ENCODE data around the gene VAC14.

The VAC14 gene

GRCh38 chr16:70750893-70751467, 50.0 kb downstream of the VAC14 start:
- TF ChIP-seq ARNT (IDR thresholded peaks at IDR 0.05) (no peak), TARDBP (IDR thresholded peaks at IDR 0.05) (no peak), PKNOX1 (IDR thresholded peaks at IDR 0.05) (no peak), ZNF384 (IDR thresholded peaks at IDR 0.05) (no peak)
- no peak for DNase-seq (ENCODE audit: extremely low spot score)
- ChIA-PET CTCF (interaction anchor here (1.2 kb wide), 1 partner anchor 20 kb away, joined by 3 read pairs; no protein-coding TSS in a partner anchor), POLR2A (interaction anchor here (1.3 kb wide), 1 partner anchor 50 kb away, joined by 3 read pairs; the partner anchor contains the start of gene VAC14)

- TF ChIP-seq FOXM1 (IDR thresholded peaks at IDR 0.05; ENCODE audit: borderline replicate concordance) (no peak), SUZ12 (IDR thresholded peaks at IDR 0.05) (no peak), LEF1 (IDR thresholded peaks at IDR 0.05; ENCODE audit: borderline replicate concordance) (no peak), FOXK2 (IDR thresholded peaks at IDR 0.05) (no peak), FOXA1 (IDR thresholded peaks at IDR 0.05) (no peak), SP1 (IDR thresholded peaks at IDR 0.05) (no peak), ARNT (IDR thresholded peaks at IDR 0.05) (no peak), PKNOX1 (IDR thresholded peaks at IDR 0.05) (no peak), L3MBTL2 (conservative IDR thresholded peaks at IDR 0.05) (no peak), TARDBP (IDR thresholded peaks at IDR 0.05) (no peak), HDGF (IDR thresholded peaks at IDR 0.05; ENCODE audit: borderline replicate concordance) (no peak), ZNF384 (IDR thresholded peaks at IDR 0.05) (no peak), ELF4 (IDR thresholded peaks at IDR 0.05) (no peak), NFRKB (IDR thresholded peaks at IDR 0.05) (no peak), CTBP1 (IDR thresholded peaks at IDR 0.05; ENCODE audit: borderline replicate concordance) (no peak), BHLHE40 (IDR thresholded peaks at IDR 0.05; ENCODE audit: borderline replicate concordance) (no peak)
- ChIA-PET POLR2A (interaction anchor here (0.9 to 1.3 kb wide), 2 partner anchors 51 to 52 kb away, joined by 3 read pairs; partner anchors contain the start of gene VAC14), CTCF (interaction anchor here (1.2 kb wide), 1 partner anchor 22 kb away, joined by 3 read pairs; no protein-coding TSS in a partner anchor)
- no peak for DNase-seq (ENCODE audit: extremely low spot score)
These were observed 51.0 kb downstream of the VAC14 start for GRCh38 chr16:70749681-70750601.

- CTCF ChIA-PET, result no interaction called here
- POLR2A ChIA-PET, result interaction anchor here (0.9 kb wide), 1 partner anchor 52 kb away, joined by 3 read pairs; no protein-coding TSS in a partner anchor
- TF ChIP-seq L3MBTL2 (conservative IDR thresholded peaks at IDR 0.05) (no peak), FOXM1 (IDR thresholded peaks at IDR 0.05; ENCODE audit: borderline replicate concordance) (no peak), SP1 (IDR thresholded peaks at IDR 0.05) (no peak), ARNT (IDR thresholded peaks at IDR 0.05) (no peak), SUZ12 (IDR thresholded peaks at IDR 0.05) (no peak), ZNF384 (IDR thresholded peaks at IDR 0.05) (no peak), BHLHE40 (IDR thresholded peaks at IDR 0.05; ENCODE audit: borderline replicate concordance) (no peak), LEF1 (IDR thresholded peaks at IDR 0.05; ENCODE audit: borderline replicate concordance) (no peak), ELF4 (IDR thresholded peaks at IDR 0.05) (no peak), FOXA1 (IDR thresholded peaks at IDR 0.05) (no peak)
- no peak for DNase-seq (ENCODE audit: extremely low spot score)
These were observed 51.8 kb downstream of the VAC14 start for GRCh38 chr16:70749006-70749678.

GRCh38 chr16:70747703-70748631, 53.0 kb downstream of the VAC14 start:
- ChIA-PET CTCF (no interaction called here), POLR2A (no interaction called here)
- TF ChIP-seq ELF4 (IDR thresholded peaks at IDR 0.05), result no peak
- no peak for DNase-seq (ENCODE audit: extremely low spot score)

- no peak for TF ChIP-seq FOXA1 (IDR thresholded peaks at IDR 0.05)
- TF ChIP-seq SUZ12 (IDR thresholded peaks at IDR 0.05), result no peak
- TF ChIP-seq SP1 (IDR thresholded peaks at IDR 0.05), result no peak
- TF ChIP-seq LEF1 (IDR thresholded peaks at IDR 0.05; ENCODE audit: borderline replicate concordance), result no peak
- TF ChIP-seq ELF4 (IDR thresholded peaks at IDR 0.05), result no peak
- no peak for TF ChIP-seq ARNT (IDR thresholded peaks at IDR 0.05)
- no peak for TF ChIP-seq L3MBTL2 (conservative IDR thresholded peaks at IDR 0.05)
- TF ChIP-seq FOXK2 (IDR thresholded peaks at IDR 0.05), result no peak
- no peak for TF ChIP-seq HDGF (IDR thresholded peaks at IDR 0.05; ENCODE audit: borderline replicate concordance)
- TF ChIP-seq PKNOX1 (IDR thresholded peaks at IDR 0.05), result no peak
- TF ChIP-seq NFRKB (IDR thresholded peaks at IDR 0.05), result no peak
- no peak for TF ChIP-seq FOXM1 (IDR thresholded peaks at IDR 0.05; ENCODE audit: borderline replicate concordance)
- TF ChIP-seq CTBP1 (IDR thresholded peaks at IDR 0.05; ENCODE audit: borderline replicate concordance), result no peak
- TF ChIP-seq ZNF384 (IDR thresholded peaks at IDR 0.05), result no peak
- TF ChIP-seq TARDBP (IDR thresholded peaks at IDR 0.05), result no peak
- TF ChIP-seq BHLHE40 (IDR thresholded peaks at IDR 0.05; ENCODE audit: borderline replicate concordance), result no peak
These were observed 54.1 kb downstream of the VAC14 start for GRCh38 chr16:70746708-70747424.

More at GRCh38 chr16:70746708-70747424, 54.1 kb downstream of the VAC14 start:
- ChIA-PET CTCF (no interaction called here), POLR2A (no interaction called here)
- DNase-seq (ENCODE audit: extremely low spot score), result no peak
